SIG-M5 treated with dmso at 0.1 percent for 504 hours (cell line): ENCODE data around the gene PRDX2.

Source experiments
- DNase-seq: peaks from one replicate; lab custom pipeline; 2025; ENCODE audit not compliant: unreplicated experiment; lab: John Stamatoyannopoulos, UW

PRDX2 gene

DNA sequence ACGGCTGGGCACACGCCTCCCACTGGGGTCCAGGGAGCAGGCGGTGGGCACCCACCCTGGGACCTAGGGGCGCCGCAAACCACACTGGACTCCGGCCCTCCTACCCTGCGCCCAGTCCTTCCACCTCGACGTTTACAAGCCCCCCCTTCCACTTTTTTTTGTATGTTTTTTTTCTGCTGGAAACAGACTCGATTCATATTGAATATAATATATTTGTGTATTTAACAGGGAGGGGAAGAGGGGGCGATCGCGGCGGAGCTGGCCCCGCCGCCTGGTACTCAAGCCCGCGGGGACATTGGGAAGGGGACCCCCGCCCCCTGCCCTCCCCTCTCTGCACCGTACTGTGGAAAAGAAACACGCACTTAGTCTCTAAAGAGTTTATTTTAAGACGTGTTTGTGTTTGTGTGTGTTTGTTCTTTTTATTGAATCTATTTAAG is 8.7 kb downstream of the PRDX2 start:
- DNase-seq: no peak

DNA sequence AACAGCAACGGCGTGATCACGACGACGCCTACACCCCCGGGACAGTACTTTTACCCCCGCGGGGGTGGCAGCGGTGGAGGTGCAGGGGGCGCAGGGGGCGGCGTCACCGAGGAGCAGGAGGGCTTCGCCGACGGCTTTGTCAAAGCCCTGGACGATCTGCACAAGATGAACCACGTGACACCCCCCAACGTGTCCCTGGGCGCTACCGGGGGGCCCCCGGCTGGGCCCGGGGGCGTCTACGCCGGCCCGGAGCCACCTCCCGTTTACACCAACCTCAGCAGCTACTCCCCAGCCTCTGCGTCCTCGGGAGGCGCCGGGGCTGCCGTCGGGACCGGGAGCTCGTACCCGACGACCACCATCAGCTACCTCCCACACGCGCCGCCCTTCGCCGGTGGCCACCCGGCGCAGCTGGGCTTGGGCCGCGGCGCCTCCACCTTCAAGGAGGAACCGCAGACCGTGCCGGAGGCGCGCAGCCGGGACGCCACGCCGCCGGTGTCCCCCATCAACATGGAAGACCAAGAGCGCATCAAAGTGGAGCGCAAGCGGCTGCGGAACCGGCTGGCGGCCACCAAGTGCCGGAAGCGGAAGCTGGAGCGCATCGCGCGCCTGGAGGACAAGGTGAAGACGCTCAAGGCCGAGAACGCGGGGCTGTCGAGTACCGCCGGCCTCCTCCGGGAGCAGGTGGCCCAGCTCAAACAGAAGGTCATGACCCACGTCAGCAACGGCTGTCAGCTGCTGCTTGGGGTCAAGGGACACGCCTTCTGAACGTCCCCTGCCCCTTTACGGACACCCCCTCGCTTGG is 9.3 kb downstream of the PRDX2 start:
- DNase-seq: peak; percentile 67

DNA sequence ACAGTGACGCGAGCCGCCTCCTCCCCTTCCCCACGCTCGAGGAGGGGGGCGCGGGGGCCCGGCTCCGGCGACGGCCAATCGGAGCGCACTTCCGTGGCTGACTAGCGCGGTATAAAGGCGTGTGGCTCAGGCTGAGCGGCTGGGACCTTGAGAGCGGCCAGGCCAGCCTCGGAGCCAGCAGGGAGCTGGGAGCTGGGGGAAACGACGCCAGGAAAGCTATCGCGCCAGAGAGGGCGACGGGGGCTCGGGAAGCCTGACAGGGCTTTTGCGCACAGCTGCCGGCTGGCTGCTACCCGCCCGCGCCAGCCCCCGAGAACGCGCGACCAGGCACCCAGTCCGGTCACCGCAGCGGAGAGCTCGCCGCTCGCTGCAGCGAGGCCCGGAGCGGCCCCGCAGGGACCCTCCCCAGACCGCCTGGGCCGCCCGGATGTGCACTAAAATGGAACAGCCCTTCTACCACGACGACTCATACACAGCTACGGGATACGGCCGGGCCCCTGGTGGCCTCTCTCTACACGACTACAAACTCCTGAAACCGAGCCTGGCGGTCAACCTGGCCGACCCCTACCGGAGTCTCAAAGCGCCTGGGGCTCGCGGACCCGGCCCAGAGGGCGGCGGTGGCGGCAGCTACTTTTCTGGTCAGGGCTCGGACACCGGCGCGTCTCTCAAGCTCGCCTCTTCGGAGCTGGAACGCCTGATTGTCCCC is 10.1 kb downstream of the PRDX2 start, which contains the start of gene JUNB:
JUNB (plus strand) TSS at position 142 of the 706 bp plus-strand sequence; CDS start at position 428, 286 bp downstream.
- peak; percentile 92 for DNase-seq

DNA sequence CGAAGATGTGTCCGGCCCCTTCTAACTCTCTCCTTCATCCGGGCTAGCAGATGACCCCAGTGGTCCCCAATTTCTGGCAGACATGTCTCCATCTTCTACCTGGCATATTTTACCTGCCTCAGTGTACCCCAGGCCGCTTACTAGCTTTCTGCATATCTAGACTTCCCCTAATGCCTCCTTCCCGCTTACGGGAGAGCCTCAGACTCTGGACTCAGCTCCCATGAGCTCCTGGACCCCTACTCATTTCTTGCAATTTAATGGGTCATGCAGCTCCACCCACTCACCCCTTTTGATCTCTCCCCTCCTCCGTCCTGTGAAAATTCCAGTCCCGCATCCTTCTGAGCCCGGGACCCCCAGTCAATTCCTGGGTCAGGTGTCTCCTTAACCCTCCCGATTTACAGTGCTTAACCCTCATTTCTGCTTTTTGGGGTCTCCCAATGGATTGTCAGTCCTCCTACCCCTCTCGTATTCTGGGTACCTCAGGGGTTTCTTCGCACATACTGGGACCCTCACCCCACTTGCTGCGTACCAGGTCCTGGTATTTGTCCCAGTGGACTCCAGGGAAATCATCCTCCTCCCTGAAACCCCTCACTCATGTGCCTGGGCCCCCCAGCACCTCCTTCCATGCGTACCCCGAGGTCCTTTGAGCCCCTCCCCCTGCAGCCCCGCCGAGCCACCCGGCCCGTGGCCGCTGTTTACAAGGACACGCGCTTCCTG is 10.8 kb downstream of the PRDX2 start:
- DNase-seq: no peak

DNA sequence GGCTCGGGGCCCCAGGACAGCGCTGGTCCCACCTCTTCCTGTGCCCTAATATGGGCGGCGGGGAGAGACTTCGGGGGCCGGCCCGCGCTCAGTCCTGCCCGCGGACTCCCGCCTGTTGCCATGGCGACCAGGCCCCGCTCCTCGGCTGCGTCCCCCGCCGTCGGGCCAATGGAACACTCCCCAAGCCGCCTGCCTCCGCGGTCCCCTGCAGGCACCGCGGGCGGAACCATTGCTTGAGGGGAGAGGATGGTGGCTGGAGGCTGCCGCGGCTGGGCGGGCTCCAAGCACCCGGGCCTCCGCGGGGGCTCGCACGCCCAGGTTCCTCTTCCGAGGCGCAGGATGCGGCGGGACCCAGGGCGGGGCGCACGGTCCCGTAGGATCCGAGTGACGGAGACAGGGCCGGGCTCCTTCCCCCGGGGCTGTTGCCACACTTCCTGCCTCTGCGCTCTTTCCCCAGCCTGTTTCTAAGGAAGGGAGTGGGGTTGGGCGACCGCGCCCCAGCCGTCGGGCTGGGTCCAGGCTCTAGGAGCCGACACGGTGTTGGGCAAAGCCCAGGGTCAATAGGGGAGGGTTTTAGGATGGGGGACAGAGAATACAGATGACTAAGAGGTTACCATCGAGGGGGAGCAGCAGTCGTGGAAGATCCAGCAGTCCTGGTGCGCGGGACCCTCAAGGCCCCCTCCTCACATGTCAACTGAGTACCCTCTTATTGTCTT is 11.5 kb downstream of the PRDX2 start:
- peak; percentile 100 for DNase-seq

DNA sequence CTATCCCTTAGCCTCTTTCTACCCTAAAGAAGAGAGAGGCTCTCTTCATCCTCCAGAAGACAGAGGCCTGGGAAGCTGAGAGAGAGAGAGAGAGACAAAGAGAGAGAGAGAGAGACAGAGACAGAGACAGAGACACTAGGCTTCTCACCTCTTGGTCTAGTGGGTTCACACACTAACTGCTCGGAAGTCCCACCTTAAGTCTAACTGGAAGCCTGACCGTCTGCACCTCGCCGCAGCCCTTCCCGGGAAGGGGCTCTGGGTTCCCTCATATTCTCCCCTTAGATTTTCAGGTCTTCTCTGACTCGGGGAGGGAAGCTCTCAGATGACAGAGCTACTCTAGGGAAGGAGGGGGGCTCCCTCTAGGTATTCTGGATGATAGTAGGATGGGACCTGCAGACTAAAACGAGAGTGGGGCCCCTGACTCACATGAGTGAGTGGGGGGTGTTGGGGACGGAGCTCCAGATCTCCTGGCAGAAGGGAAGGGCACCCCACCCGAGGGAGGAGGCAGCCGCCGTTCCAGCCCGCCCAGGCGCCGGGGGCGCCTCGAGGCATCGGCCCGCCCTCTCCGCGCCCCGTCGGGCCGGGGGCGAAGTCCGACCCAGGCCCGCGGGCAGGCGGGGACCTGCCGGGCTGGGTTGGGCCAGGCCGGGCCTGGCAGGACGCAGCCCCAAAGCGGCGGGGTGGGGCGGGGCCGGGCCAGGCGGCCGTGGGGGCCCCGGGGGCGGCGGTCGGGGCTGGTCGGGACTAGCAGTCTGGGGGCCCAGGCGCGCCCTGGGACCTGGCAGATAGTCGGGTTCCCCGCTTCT is 12.3 kb downstream of the PRDX2 start:
- peak; percentile 52 for DNase-seq

DNA sequence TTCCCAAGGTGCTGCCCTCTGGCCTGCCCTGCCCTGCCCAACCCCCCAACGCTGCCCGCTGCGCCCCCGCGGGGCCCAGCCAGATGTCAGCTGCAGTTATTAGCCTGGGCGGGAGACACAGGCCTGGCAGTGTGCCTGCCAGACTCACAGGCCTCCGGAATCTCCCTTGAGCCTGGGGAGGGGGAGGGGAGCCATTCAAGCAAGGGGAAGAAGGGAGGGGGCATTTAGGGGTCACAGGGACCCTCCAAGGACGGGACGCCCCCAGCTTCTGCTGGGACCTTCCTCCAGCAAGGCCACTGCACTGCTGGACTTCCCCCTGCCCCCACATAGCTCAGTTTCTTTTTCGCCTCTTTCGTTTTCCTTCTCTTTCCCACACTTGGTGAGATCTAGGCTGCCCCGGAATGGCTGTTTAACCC is 12.9 kb downstream of the PRDX2 start:
- peak; percentile 23 for DNase-seq

DNA sequence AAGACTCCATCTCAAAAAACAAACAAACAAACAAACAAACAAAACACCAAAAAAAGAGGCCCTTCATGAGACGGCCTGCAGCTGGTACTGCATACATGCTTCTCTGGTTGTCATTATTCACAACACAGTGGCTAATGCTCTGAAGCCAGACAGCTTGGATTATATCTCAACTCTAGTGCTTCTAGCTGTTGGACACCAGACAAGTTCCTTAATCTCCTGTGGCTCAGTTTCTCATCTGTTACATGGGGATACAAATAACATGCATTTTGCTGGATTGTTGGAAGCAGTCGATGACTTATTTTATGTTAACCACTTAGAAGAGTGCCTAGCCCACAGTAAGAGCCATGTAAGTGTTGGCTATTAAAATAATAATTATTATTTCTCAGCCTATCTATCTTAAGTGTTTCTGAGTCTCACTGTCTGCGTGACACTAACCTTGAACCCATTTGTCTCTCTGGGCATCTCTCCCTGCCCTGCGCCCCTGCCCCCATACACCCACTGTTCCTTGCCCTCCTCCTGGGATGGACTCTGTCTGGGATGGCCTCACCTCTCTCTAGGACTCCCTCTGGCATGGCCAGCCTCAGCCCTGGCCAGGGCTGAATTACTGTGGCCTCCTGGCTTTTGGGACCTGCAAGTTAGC is 13.4 kb downstream of the PRDX2 start:
- no peak for DNase-seq

DNA sequence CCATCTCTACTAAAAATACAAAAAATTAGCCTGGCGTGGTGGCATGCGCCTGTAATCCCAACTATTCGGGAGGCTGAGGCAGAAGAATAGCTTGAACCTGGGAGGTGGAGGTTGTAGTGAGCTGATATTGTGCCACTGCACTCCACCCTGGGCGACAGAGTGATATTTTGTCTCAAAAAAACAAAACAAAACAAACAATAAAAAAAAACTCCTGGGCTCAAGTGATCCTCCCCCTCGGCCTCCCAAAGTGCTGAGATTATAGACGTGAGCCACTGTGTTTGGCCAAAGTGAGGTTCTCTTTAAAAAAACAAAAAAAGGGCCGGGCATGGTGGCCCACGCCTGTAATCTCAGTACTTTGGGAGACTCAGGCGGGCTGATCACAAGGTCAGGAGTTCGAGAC is 14.1 kb downstream of the PRDX2 start:
- no peak for DNase-seq

DNA sequence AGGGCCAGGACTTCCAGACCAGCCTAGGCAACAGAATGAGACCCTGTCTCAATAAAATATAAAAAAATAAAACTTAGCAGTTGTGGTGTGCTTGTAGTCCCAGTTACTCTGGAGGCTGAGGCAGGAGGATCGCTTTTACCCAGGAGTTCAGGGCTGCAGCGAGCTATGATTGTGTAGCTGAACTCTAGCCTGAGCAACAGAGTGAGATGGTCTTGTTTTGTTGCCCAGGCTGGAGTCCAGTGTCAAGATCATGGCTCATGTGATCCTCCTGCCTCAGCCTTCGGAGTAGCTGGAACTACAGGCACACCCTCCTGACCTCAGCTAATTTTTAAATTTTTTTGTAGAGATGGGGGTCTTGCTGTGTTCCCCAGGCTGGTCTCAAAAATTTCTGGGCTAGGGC is 14.6 kb downstream of the PRDX2 start:
- no peak for DNase-seq

DNA sequence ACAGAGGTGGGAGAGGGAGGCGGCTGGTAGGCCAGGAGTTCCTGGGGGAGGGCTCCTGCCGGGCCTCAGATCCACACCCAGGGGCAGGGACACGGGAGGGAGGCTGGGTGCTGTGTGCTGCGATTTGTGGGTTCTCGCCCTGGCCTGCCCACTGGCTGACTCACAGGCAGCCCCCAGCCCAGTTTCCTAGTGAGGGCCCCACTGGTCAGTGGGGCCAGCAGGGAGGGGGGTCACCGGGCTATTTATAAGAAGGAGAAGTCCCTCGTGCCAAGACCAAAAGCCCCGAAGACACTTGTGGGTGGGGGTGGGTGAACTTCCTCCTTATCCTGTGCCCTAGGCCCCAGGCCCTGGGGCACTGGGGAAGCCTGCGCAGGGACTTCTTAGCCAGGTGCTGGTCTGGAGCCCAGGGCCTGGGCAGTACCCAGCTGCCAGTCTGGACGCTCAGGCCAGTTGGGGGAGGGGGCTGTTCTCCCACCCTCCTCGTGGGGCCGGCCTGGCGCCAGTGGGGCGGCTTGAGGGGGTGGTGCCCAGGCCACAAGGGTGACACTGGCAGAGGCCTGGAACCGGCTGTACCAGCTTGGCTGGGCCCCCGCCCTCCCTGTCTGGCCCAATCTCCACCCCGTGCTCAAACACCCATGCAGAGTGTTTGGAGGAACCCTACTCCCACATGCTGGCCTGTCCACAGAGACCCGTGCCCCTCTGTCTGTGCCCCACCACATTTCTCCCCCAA is 15.3 kb downstream of the PRDX2 start:
- DNase-seq: peak; percentile 73

DNA sequence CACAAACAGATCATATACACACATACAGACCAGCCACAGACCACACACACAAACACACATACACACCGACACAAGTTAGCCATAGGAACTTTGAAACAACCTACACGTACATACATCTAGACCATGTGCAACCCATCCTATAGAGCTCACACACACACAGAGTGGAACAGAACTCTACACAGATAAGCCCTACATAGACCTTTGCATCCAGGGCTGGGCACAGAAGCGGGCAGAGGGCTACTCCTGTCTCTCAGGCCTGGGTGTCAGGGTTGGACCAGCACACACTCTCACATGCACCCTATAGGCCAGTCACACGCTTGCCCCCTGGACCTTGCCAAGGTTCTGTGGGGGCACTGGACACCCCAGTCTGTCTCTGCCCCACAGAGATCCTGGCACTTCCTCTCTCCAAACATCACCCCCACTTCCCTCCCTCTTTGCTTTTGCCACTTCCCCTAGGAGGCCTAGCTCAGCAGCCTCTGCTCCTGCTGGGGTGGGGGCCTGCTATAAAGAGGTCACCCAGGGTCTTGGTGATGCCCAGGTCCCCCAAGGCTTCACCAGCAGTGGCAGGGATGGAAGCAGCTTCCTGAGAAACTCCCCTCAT is 16.1 kb downstream of the PRDX2 start:
- peak; percentile 54 for DNase-seq

DNA sequence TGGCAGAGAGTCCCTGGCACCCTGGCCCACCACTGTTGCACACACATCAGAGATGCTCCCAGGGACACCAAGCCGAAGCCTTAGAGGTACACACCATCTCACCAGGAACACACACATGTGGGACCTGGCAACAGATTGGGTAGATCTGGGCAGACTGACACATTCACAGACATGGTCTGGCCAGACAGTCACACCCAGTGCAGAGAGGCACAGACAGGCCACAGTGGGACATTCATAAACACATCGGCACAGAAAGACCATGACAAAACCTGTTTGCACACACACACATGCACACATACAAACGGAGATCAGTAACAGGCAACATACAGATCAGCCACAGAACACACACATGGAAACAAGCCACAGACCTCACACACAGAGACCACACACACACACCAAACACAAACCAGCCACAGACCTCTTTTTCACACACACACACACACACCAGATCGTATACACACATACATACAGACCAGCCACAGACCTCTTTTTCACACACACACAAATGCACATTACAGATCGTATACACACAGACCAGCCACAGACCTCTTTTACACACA is 16.6 kb downstream of the PRDX2 start:
- no peak for DNase-seq

DNA sequence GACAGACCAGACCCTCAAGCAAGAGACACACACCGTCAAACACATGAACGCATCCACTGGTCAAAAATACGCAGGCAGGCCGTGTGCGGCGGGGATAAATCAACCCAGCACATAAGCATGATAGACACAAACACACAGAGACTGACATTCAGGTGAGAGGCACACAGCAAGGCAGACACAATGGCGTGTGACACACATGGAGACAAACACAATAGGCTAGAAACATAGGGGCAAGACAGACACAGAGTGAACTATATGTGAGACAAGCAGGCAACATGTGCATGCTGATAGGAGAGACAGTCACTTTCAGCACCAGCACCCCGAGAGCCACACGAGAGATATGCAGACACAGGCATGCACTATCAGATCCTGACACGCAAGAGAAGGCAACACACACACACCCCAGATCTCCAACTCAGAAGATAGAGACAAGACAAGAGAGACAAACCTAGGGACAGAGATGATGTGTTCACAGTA is 17.2 kb downstream of the PRDX2 start:
- DNase-seq: no peak

DNA sequence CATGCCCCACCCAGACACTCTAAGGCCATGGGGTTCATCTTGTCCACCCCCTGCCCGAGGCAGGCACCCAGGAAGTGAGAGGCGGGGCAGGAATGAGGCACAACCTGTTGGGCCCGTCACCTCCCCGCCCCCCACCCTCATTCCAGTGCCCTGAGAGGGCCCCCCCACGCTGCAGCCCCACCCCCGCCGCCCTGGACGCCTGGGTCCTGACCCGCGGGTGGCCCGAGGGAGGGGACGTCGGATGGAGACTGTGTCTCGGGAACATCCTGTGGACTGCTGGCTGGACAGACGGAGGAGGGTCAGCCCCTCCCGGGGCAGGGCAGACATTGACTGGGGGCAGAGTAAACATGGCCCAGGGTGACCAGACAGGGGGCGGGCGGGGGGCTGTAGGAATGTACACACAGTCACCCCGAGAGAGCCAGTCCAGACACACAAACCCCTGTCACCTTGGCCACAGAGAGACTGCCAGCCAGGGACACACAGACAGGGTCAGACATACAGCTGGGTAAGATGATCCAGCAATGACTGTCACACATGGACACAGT is 17.7 kb downstream of the PRDX2 start:
- DNase-seq: peak; percentile 40

DNA sequence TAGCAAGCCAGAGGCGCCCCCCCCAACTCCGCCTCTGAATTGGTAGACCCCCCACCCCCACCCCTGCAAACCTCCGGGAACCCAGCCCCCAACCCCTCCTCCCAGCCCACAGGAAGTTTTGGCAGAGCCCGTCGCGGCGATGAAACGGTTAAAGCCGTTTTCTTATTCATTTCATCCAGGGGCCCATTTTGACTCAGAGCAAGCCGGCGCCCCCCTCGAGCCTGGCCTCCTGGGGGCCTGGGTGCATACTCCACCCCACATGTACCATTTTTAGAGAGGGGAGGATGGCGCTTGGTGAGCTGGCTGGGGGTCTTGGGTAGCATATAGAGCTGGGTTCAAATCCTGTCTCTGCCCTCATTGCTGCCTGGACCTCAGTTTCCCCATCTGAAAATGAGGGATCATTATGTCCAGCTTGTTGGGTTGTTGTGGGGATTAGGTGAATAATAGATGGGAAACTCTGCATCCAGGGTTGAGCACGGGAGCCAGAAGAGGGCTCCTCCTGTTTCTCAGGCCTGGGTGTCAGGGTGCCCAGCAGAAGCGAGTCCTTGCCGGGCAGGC is 18.2 kb downstream of the PRDX2 start:
- DNase-seq: peak; percentile 26

DNA sequence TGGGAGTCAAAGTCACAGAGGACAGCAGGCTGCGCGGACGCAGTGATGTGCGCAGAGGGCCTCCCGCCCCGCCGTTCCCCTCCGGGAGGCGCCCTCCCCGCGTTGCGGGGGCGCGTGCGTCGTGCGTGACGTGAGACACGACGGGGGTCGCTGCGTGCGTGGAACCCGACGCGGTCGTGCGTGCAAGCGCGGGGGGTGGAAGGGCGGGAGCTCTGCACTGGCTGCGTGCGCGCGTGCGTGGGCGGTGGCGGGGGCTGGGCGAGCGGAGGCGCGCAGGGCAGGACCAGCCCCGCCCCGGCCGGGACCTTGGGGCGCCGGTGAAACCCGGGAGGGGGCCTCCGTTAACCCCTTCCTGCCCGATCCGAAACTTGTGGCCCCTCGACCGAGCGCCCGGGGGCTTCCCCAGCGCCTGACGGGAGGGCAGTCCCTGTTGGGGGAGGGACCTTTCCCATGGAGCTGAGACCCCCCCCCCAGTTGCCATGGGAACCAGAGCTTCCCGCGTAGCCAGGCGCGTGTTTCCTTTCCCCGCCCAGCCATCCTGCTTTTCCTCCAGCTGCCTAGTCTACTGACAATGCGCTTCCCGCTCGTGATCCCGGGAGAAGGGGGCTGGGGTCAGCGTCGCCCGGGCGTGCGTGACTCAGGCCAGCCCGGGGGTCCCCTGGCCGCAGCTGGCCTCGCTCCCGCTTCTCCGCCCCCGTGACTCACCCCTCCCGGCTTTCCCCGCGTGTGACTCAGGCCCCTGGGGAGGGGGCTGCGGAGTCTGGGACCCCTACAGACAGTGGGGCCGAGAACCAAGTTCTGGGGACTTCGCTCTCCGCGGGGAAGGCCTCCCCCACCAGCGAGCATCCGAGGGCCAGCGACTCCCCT is 18.9 kb downstream of the PRDX2 start:
- peak; percentile 62 for DNase-seq
